Sigmoid colon (tissue), 4 donors: ENCODE measurements around the gene CARMIL1.

Experiments
- EP300 ChIP-seq, 4 donors: sonication (generic); formaldehyde crosslinking; IDR thresholded peaks; one replicate each; pipeline ENCODE4 v1.6.1; 2017; ENCODE audit warnings: antibody characterized with exemption in 4 of 4
- POLR2A ChIP-seq, 2 donors: fragments of 450-650 bp; IDR thresholded peaks; one replicate each; pipeline ENCODE4 v1.6.1; 2016; ENCODE audit warnings: antibody characterized with exemption in 2 of 2, mild to moderate bottlenecking in 2 of 2, moderate library complexity in 2 of 2
- POLR2AphosphoS5 ChIP-seq, 4 donors: sonication (generic); formaldehyde crosslinking; IDR thresholded peaks; one replicate each; pipeline ENCODE4 v1.6.1; 2017; ENCODE audit warnings: antibody characterized with exemption in 4 of 4
- TF ChIP-seq, protein P1 (sequence below), 4 experiments: fragments of 450-650 bp in 3 of 4; fragments of 200-600 bp in 1 of 4; IDR thresholded peaks; one replicate each; pipeline ENCODE4 v1.5.1; 2016 to 2019; ENCODE audit warnings: antibody characterized with exemption in 4 of 4, mild to moderate bottlenecking in 3 of 4, moderate library complexity in 2 of 4

DNA sequence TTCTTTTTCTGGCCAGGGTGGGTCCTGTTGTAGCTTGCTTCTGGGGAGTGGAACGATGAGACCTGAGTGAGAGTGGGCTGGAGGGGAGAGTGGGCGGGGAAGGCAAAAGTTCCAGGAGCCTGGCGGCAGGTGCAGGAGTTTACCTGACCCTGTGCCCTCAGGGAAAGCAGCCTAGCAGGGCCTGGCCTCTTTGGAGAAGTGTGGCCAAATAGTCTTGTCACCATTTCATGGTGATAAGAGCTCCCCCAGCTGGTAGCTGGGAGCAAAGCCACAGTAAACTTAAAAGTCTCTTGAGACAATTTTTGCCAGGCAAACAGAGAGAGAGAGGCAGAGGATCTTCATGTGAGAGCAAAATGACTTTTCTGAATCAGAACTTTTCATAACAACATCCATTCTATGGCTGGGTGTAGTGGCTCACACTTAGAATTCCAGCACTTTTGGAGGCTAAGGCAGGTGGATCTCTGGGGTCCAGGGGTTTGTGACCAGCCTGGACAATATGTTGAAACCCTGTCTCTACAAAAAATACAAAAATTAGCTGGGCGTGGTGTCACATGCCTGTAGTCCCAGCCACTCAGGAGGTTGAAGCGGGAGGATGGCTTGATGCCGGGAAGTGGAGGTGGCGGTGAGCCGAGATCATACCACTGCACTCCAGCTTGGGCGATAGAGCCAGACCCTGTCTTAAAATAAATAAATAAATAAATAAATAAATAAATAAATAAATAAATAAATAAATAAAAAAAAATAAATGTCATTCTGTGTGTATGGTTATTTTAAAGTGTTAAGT lies 211.0 kb downstream of the CARMIL1 start:
- TF ChIP-seq, protein P1, sequence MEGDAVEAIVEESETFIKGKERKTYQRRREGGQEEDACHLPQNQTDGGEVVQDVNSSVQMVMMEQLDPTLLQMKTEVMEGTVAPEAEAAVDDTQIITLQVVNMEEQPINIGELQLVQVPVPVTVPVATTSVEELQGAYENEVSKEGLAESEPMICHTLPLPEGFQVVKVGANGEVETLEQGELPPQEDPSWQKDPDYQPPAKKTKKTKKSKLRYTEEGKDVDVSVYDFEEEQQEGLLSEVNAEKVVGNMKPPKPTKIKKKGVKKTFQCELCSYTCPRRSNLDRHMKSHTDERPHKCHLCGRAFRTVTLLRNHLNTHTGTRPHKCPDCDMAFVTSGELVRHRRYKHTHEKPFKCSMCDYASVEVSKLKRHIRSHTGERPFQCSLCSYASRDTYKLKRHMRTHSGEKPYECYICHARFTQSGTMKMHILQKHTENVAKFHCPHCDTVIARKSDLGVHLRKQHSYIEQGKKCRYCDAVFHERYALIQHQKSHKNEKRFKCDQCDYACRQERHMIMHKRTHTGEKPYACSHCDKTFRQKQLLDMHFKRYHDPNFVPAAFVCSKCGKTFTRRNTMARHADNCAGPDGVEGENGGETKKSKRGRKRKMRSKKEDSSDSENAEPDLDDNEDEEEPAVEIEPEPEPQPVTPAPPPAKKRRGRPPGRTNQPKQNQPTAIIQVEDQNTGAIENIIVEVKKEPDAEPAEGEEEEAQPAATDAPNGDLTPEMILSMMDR (IDR thresholded peaks at IDR 0.05): peak in 3 of 4 experiments; percentile 38 to 67 (median 52)
- no peak for TF ChIP-seq POLR2AphosphoS5 (IDR thresholded peaks at IDR 0.05)
- no peak for TF ChIP-seq POLR2A (IDR thresholded peaks at IDR 0.05)
- no peak for TF ChIP-seq EP300 (IDR thresholded peaks at IDR 0.05)
